ENCODE measurements around the gene RGS8. TPM values are rescaled to one million over a fixed set of nuclear protein-coding genes. Genes with fewer than 3 reads are reported as not detected.

RGS8 gene, protein sequence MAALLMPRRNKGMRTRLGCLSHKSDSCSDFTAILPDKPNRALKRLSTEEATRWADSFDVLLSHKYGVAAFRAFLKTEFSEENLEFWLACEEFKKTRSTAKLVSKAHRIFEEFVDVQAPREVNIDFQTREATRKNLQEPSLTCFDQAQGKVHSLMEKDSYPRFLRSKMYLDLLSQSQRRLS
- polyA plus RNA-seq (2011; rRNA removed) (not detected in 2 replicates), polyA minus RNA-seq (2011; rRNA and poly(A)+ RNA removed) (not detected in 2 replicates)

GRCh38 chr1:182684116-182684828 is at the start of gene RGS8:
Gene RGS8 (minus strand): TSS chr1:182684587. CDS start chr1:182669649, 14,938 bp downstream.
- H3K4me3 ChIP-seq (ENCODE audit: low read depth, low read length) = no peak within 1 kb of the TSS
- ChIA-PET CTCF (no interaction called here), POLR2A (no interaction called here)
- H3K36me3 ChIP-seq (ENCODE audit: control insufficient read depth, insufficient read depth, low read length) = no peaks in the 10 kb centered on the region
- peaks cover 5% of the 10 kb centered on the region for H3K27me3 ChIP-seq (ENCODE audit: control insufficient read depth, insufficient read depth, low read length)
- no peak for TF ChIP-seq CTCF (IDR thresholded peaks at IDR 0.05; ENCODE audit: insufficient read depth, low read depth, low read length)
- no peak for DNase-seq (ENCODE audit: low read depth)

GRCh38 chr1:182731852-182732575 is 47.6 kb upstream of the RGS8 start:
- no peaks in the 10 kb centered on the region for H3K27me3 ChIP-seq (ENCODE audit: control insufficient read depth, insufficient read depth, low read length)
- no peak overlapping the region for H3K4me3 ChIP-seq (ENCODE audit: low read depth, low read length)
- POLR2A ChIA-PET = no interaction called here
- CTCF ChIA-PET = interaction anchor here (0.6 kb wide), 1 partner anchor 101 kb away, joined by 3 read pairs; no protein-coding TSS in a partner anchor
- no peak for DNase-seq (ENCODE audit: low read depth)
- no peaks in the 10 kb centered on the region for H3K36me3 ChIP-seq (ENCODE audit: control insufficient read depth, insufficient read depth, low read length)
- TF ChIP-seq CTCF (IDR thresholded peaks at IDR 0.05; ENCODE audit: insufficient read depth, low read depth, low read length) = no peak

DNA sequence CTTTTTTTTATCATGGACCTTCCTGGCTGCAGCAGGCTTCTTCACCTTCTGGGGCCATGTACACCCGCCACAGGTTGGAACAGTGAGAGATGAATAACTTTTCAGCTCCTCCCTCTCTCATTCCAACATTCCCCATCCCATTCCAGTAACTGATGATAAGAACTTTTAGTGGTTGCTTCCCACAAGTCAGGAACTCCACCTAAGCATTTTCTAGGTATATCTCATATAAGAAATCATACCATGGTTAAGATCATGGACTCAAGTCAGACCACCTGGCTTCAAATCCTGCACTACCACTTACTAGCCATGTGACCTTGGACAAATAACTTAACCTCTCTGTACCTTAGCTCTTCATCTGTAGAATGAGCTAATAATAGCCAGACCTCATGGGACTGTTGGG is 42.5 kb upstream of the RGS8 start:
- Histone ChIP-seq H3K36me3 (ENCODE audit: control insufficient read depth, insufficient read depth, low read length) (no peaks in the 10 kb centered on the region), H3K4me3 (ENCODE audit: low read depth, low read length) (no peak overlapping the region), H3K27me3 (ENCODE audit: control insufficient read depth, insufficient read depth, low read length) (no peaks in the 10 kb centered on the region)
- no peak for TF ChIP-seq CTCF (IDR thresholded peaks at IDR 0.05; ENCODE audit: insufficient read depth, low read depth, low read length)
- no peak for DNase-seq (ENCODE audit: low read depth)
- ChIA-PET CTCF (interaction anchor here (0.6 to 1.5 kb wide), 2 partner anchors 10 to 30 kb away, joined by 3 read pairs; no protein-coding TSS in a partner anchor), POLR2A (no interaction called here)

- peak; percentile 4 for DNase-seq (ENCODE audit: low read depth)
- H3K4me3 ChIP-seq (ENCODE audit: low read depth, low read length) = no peak overlapping the region
- no peak for TF ChIP-seq CTCF (IDR thresholded peaks at IDR 0.05; ENCODE audit: insufficient read depth, low read depth, low read length)
- ChIA-PET POLR2A (no interaction called here), CTCF (interaction anchor here (1.5 kb wide), 1 partner anchor 11 kb away, joined by 3 read pairs; no protein-coding TSS in a partner anchor)
- no peaks in the 10 kb centered on the region for H3K36me3 ChIP-seq (ENCODE audit: control insufficient read depth, insufficient read depth, low read length)
- no peaks in the 10 kb centered on the region for H3K27me3 ChIP-seq (ENCODE audit: control insufficient read depth, insufficient read depth, low read length)
These were observed 41.2 kb upstream of the RGS8 start for GRCh38 chr1:182725259-182726255.

All from BJ (cell line).